ENCODE results near the gene KSR2.

DNA sequence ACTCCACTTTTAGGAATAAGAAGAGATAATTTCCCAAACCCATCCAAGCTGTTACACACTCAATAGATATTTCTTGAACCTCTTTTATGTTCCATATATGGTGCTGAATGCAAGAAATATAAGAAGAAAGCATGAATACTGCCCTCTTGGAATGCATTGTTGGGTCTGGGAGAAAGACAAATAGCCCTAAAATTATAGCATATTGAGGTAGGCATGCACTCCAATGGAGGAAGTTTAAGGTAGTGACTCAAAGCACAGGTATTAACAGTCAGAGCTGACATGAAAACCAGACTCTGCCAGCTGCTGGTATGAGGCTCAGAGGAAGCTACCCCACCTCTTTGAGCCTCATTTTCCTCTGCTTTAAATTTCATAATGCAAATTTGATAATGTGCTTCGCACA is 346.0 kb downstream of the KSR2 start:
- TF ChIP-seq EZH2 (IDR thresholded peaks at IDR 0.05; ENCODE audit: borderline replicate concordance, low read depth, low read length, poor library complexity, severe bottlenecking), result no peak
- TF ChIP-seq, protein P1, sequence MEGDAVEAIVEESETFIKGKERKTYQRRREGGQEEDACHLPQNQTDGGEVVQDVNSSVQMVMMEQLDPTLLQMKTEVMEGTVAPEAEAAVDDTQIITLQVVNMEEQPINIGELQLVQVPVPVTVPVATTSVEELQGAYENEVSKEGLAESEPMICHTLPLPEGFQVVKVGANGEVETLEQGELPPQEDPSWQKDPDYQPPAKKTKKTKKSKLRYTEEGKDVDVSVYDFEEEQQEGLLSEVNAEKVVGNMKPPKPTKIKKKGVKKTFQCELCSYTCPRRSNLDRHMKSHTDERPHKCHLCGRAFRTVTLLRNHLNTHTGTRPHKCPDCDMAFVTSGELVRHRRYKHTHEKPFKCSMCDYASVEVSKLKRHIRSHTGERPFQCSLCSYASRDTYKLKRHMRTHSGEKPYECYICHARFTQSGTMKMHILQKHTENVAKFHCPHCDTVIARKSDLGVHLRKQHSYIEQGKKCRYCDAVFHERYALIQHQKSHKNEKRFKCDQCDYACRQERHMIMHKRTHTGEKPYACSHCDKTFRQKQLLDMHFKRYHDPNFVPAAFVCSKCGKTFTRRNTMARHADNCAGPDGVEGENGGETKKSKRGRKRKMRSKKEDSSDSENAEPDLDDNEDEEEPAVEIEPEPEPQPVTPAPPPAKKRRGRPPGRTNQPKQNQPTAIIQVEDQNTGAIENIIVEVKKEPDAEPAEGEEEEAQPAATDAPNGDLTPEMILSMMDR (conservative IDR thresholded peaks at IDR 0.05; ENCODE audit: low read depth, low read length), result no peak

Measured in A673 (cell line).